IMR-90 (cell line): ENCODE data around the gene SSC4D. TPM values are rescaled to one million over a fixed set of nuclear protein-coding genes. Genes with fewer than 3 reads are reported as not detected.
"Not testable (repeated sequence)": the region's sequence is repeated elsewhere in the genome, so short reads cannot be mapped to it uniquely, and the experiment has no call there.

Experiments used
- ATAC-seq: fragments of 200-7000 bp; cut with Tn5 transposase; 2 replicates; pipeline ENCODE4 v1.9.1; 2020; ENCODE audit warnings: low read depth, mild to moderate bottlenecking, moderate library complexity
- BruUV-seq: library from RNA; stranded (reverse); fragments of 400-500 nt; replicated peaks from 2 replicates; lab custom pipeline; 2021; lab: Mats Ljungman, UMichigan
- CTCF ChIA-PET: fragments of 300-600 bp; formaldehyde crosslinking; extraction: SDS; loops from one replicate; lab custom pipeline; 2021; ENCODE audit warnings: antibody characterized with exemption; lab: Yijun Ruan, JAX
- POLR2A ChIA-PET: fragments of 300-600 bp; sonication (Branson Sonifier 250); formaldehyde crosslinking; loops from one replicate; lab custom pipeline; 2022; ENCODE audit warnings: antibody characterized with exemption; ENCODE audit not compliant: unreplicated experiment; lab: Charles Lee
- DNase-seq: peaks from one replicate; pipeline ENCODE4 v3.0.0; 2013
- H2AFZ ChIP-seq: replicated peaks from 2 replicates; pipeline ENCODE3; 2013; ENCODE audit warnings: low read length, mild to moderate bottlenecking; ENCODE audit not compliant: poor library complexity
- H2AK5ac ChIP-seq: 2 replicates; pipeline ENCODE4 v1.6.1; 2013; ENCODE audit warnings: low read depth, low read length, inconsistent platforms
- H2AK9ac ChIP-seq: replicated peaks from 2 replicates; pipeline ENCODE3; 2013; ENCODE audit warnings: mild to moderate bottlenecking, low read depth, low read length, moderate library complexity; ENCODE audit not compliant: poor library complexity
- H2BK120ac ChIP-seq: 2 replicates; pipeline ENCODE4 v1.6.1; 2013; ENCODE audit warnings: low read depth, low read length, inconsistent platforms
- H2BK15ac ChIP-seq: 3 replicates; pipeline ENCODE4 v1.6.1; 2013; ENCODE audit warnings: low read depth, low read length, inconsistent platforms
- H2BK20ac ChIP-seq: 2 replicates; pipeline ENCODE4 v1.6.1; 2013; ENCODE audit warnings: low read depth, mild to moderate bottlenecking, inconsistent platforms, low read length, moderate library complexity
- H2BK5ac ChIP-seq: 2 replicates; pipeline ENCODE4 v1.6.1; 2013; ENCODE audit warnings: mild to moderate bottlenecking, low read depth, low read length, inconsistent platforms; ENCODE audit not compliant: poor library complexity, severe bottlenecking
- H3K14ac ChIP-seq: replicated peaks from 2 replicates; pipeline ENCODE4 v1.6.1; 2013; ENCODE audit warnings: low read depth, low read length, inconsistent platforms
- H3K18ac ChIP-seq: 2 replicates; pipeline ENCODE4 v1.6.1; 2013; ENCODE audit warnings: low read depth, low read length, control low read depth
- H3K23ac ChIP-seq: 2 replicates; pipeline ENCODE4 v1.6.1; 2013; ENCODE audit warnings: low read depth, low read length, inconsistent platforms
- H3K27ac ChIP-seq: 2 replicates; pipeline ENCODE4 v1.5.1; 2013; ENCODE audit warnings: mild to moderate bottlenecking, control low read depth, low read length; ENCODE audit not compliant: insufficient read depth
- H3K27me3 ChIP-seq: 2 replicates; pipeline ENCODE4 v1.6.1; 2013; ENCODE audit warnings: low read length; ENCODE audit not compliant: control insufficient read depth, insufficient read depth
- H3K36me3 ChIP-seq: 2 replicates; pipeline ENCODE4 v1.6.1; 2013; ENCODE audit warnings: low read length, mixed read lengths; ENCODE audit not compliant: control insufficient read depth, insufficient read depth
- H3K4ac ChIP-seq: 2 replicates; pipeline ENCODE4 v1.6.1; 2013; ENCODE audit warnings: low read depth, low read length, inconsistent platforms
- H3K4me1 ChIP-seq: 2 replicates; pipeline ENCODE4 v1.6.1; 2013; ENCODE audit warnings: low read length, mixed read lengths; ENCODE audit not compliant: control insufficient read depth, insufficient read depth
- H3K4me2 ChIP-seq: 2 replicates; pipeline ENCODE4 v1.6.1; 2013; ENCODE audit warnings: low read depth, mild to moderate bottlenecking, control low read depth, low read length, moderate library complexity
- H3K4me3 ChIP-seq: 2 replicates; pipeline ENCODE4 v1.5.1; 2013; ENCODE audit warnings: low read depth, mild to moderate bottlenecking, control low read depth, low read length, moderate library complexity; ENCODE audit not compliant: insufficient read depth
- H3K56ac ChIP-seq: 2 replicates; pipeline ENCODE4 v1.6.1; 2013; ENCODE audit warnings: low read length, inconsistent platforms; ENCODE audit not compliant: insufficient read depth; ENCODE audit errors: extremely low read depth
- H3K79me1 ChIP-seq, 2 experiments: 2 replicates each; pipeline ENCODE4 v1.6.1; 2013; ENCODE audit warnings: low read length in 2 of 2, inconsistent platforms in 1 of 2, low read depth in 1 of 2
- H3K9ac ChIP-seq: 2 replicates; pipeline ENCODE4 v1.6.1; 2013; ENCODE audit warnings: low read depth, low read length, control low read depth
- H3K9me1 ChIP-seq: 2 replicates; pipeline ENCODE4 v1.6.1; 2013; ENCODE audit warnings: low read length, inconsistent platforms; ENCODE audit not compliant: insufficient read depth
- H3K9me3 ChIP-seq: 2 replicates; pipeline ENCODE4 v1.6.1; 2013; ENCODE audit warnings: low read length; ENCODE audit not compliant: control insufficient read depth, insufficient read depth
- H4K20me1 ChIP-seq: 2 replicates; pipeline ENCODE4 v1.6.1; 2013; ENCODE audit warnings: low read length, inconsistent platforms; ENCODE audit not compliant: insufficient read depth
- H4K5ac ChIP-seq: 2 replicates; pipeline ENCODE4 v1.6.1; 2013; ENCODE audit warnings: mild to moderate bottlenecking, low read depth, low read length, control low read depth
- H4K8ac ChIP-seq, 2 experiments: 2 replicates each; pipeline ENCODE4 v1.6.1; 2013; ENCODE audit warnings: low read depth in 2 of 2, low read length in 2 of 2, control low read depth in 1 of 2, inconsistent platforms in 1 of 2
- H4K91ac ChIP-seq: 2 replicates; pipeline ENCODE4 v1.6.1; 2013; ENCODE audit warnings: low read depth, low read length, inconsistent platforms; ENCODE audit not compliant: insufficient read depth
- WGBS, 2 experiments: methylation state at CpG; one replicate each; pipeline versions ENCODE4 v1.1.5 to v1.1.7; 2013; ENCODE audit warnings: missing lambda C conversion rate in 2 of 2; ENCODE audit not compliant: insufficient read length in 1 of 2; ENCODE audit errors: extremely low coverage in 2 of 2; 5-methylcytosine and 5-hydroxymethylcytosine counted together
- dilution Hi-C: fragments of 300-500 bp; cut with HindIII; formaldehyde crosslinking; loops from one replicate; pipeline ENCODE4 v1.14.3; 2018; ENCODE audit warnings: low sequenced_read_pairs; ENCODE audit not compliant: unreplicated experiment
- in situ Hi-C: fragments of 300-500 bp; cut with MboI; formaldehyde crosslinking; loops from 3 replicates; pipeline ENCODE4 v1.14.3; 2019; ENCODE audit warnings: low sequenced_read_pairs, inconsistent platforms, mixed read lengths
- intact Hi-C: fragments of 100-400 bp; cut with micrococcal nuclease; formaldehyde crosslinking; loops from 2 replicates; pipeline ENCODE4 v1.10.0; 2022
- polyA plus RNA-seq, 3 experiments: library from polyadenylated mRNA; depleted of rRNA; stranded (reverse); fragments of >200 nt; gene quantifications; 2 replicates each; pipeline ENCODE4 v1.2.3, GENCODE V29; 2012; ENCODE audit warnings: low replicate concordance in 1 of 3
- total RNA-seq: library from RNA; depleted of rRNA; stranded (reverse); fragments of >200 nt; gene quantifications from 2 replicates; pipeline ENCODE4 v1.2.3, GENCODE V29; 2012

The SSC4D gene
- total and polyA plus RNA-seq, 2 of the 4 experiments (the other 2 are of a cell fraction): 0.36 to 0.70 TPM

GRCh38 chr7:76439120-76439888, 29.8 kb upstream of the SSC4D start:
- DNase-seq, H3K18ac ChIP-seq: not testable (repeated sequence)
- no CpG with 5 or more reads among the region's 7 CpGs for WGBS, 2 experiments

More at GRCh38 chr7:76439120-76439888, 29.8 kb upstream of the SSC4D start:
- H3K79me1 ChIP-seq, H3K4me2 ChIP-seq, H2AK5ac ChIP-seq, H4K20me1 ChIP-seq, H3K27me3 ChIP-seq, in situ Hi-C loops, H2BK15ac ChIP-seq, H2BK20ac ChIP-seq, intact Hi-C loops, H4K5ac ChIP-seq, H4K8ac ChIP-seq, H3K14ac ChIP-seq, BruUV-seq, H3K56ac ChIP-seq, H3K27ac ChIP-seq, H2BK120ac ChIP-seq, POLR2A ChIA-PET, CTCF ChIA-PET, H3K4me3 ChIP-seq, dilution Hi-C loops, H3K4me1 ChIP-seq, H3K9ac ChIP-seq, H3K4ac ChIP-seq, H2AK9ac ChIP-seq, H3K9me1 ChIP-seq, H3K23ac ChIP-seq, H2AFZ ChIP-seq, H2BK5ac ChIP-seq, H3K9me3 ChIP-seq, H3K36me3 ChIP-seq, H4K91ac ChIP-seq: not testable (repeated sequence)
- peak; percentile 25; the same call in 1 of the 2 replicates for ATAC-seq
